GM12801 (cell line): ENCODE data around the gene FMNL1.

Experiments used
- TF ChIP-seq, protein P1 (sequence below): IDR thresholded peaks from one replicate; pipeline ENCODE4 v1.5.1; 2011; ENCODE audit warnings: control low read depth; ENCODE audit not compliant: insufficient read length; ENCODE audit errors: extremely low read depth

The FMNL1 gene

GRCh38 chr17:45266372-45266926, 44.8 kb downstream of the FMNL1 start:
- TF ChIP-seq, protein P1, sequence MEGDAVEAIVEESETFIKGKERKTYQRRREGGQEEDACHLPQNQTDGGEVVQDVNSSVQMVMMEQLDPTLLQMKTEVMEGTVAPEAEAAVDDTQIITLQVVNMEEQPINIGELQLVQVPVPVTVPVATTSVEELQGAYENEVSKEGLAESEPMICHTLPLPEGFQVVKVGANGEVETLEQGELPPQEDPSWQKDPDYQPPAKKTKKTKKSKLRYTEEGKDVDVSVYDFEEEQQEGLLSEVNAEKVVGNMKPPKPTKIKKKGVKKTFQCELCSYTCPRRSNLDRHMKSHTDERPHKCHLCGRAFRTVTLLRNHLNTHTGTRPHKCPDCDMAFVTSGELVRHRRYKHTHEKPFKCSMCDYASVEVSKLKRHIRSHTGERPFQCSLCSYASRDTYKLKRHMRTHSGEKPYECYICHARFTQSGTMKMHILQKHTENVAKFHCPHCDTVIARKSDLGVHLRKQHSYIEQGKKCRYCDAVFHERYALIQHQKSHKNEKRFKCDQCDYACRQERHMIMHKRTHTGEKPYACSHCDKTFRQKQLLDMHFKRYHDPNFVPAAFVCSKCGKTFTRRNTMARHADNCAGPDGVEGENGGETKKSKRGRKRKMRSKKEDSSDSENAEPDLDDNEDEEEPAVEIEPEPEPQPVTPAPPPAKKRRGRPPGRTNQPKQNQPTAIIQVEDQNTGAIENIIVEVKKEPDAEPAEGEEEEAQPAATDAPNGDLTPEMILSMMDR: no peak

GRCh38 chr17:45267436-45268055, 45.9 kb downstream of the FMNL1 start:
- TF ChIP-seq, protein P1: no peak

DNA sequence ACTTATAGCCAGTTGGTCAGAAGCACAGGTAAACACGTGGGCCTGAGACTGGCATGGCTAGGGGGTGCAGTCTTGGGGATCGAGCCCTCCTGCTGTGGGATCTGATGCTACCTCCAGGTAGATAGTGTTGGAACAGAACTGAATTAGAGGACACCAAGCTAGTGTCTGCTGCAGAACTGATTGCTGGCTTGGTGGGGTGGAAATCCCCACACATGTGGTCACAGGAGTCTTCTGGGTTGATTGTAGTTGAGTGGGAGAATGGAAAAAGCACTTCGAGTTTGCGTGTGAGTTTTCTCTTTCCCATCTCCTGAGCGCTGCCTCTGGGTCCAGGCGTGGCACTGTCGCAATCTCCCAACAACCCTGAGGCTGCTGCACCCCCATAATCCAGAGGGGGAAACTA, 48.2 kb downstream of the FMNL1 start:
- TF ChIP-seq, protein P1: no peak

GRCh38 chr17:45270828-45271418, 49.2 kb downstream of the FMNL1 start:
- TF ChIP-seq, protein P1: no peak

DNA sequence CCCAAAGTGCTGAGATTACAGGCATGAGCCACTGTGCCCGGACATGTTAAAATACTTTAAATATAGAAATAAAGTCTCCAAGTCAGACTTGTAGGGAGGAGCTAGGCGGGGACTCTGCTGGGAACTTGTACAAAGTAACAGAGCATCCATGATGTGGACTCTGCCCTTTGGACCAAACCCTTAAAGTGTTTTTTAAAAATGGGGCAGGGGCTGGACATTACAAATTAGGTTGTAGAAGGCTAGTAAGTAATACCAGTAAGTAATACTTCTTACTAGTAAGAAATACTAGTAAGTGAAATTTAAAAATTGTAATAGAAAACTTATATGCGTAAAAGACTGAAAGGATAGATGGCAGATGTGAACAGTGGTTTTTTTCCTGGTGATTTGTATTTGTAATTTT, 49.9 kb downstream of the FMNL1 start:
- TF ChIP-seq, protein P1: no peak

GRCh38 chr17:45273551-45273957, 51.9 kb downstream of the FMNL1 start:
- TF ChIP-seq, protein P1: no peak

DNA sequence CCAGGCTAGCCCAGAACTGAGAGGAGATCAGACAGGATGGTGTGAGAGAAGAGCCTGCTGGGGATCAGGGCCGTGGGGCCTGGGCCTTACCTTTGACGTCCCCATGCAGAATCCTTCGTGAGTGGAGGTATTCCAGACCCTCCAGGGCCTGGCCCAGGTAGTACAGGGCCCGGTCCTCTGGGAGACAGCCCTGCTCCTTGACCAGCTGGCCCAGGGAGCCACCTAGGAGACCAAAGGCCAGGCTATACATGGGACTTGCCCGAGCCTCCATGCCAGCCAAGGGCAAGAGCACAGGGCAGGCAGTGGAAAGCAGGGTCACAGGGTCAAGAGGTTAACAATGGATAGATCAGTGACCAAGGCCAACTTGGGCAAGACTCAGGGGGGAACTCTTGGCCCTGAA, 52.3 kb downstream of the FMNL1 start:
- TF ChIP-seq, protein P1: no peak
